Thoracic aorta (tissue), 2 donors: ENCODE results near the gene ZNF140. TPM values are rescaled to one million over a fixed set of nuclear protein-coding genes. Genes with fewer than 3 reads are reported as not detected.

ENCODE experiments used
- ATAC-seq: fragments of 150-250 bp; one replicate; pipeline ENCODE4 v1.8.0; 2017; ENCODE audit warnings: low read depth; ENCODE audit not compliant: insufficient number of reproducible peaks, low FRiP score
- DNase-seq: peaks from one replicate; pipeline ENCODE4 v3.0.0-alpha.2; 2020; ENCODE audit warnings: low spot score
- H3K27ac ChIP-seq, 2 donors: fragments of 200-600 bp; sonication (generic); 1 replicate in 1 of 2; 2 replicates in 1 of 2; pipeline ENCODE4 v1.5.1; 2016; ENCODE audit warnings: mild to moderate bottlenecking in 2 of 2, moderate library complexity in 2 of 2
- H3K27me3 ChIP-seq: fragments of 200-600 bp; sonication (generic); replicated peaks from 2 replicates; pipeline ENCODE4 v1.6.0; 2016; ENCODE audit warnings: mild to moderate bottlenecking; ENCODE audit not compliant: insufficient read depth
- H3K36me3 ChIP-seq: fragments of 200-600 bp; sonication (generic); one replicate; pipeline ENCODE4 v1.5.1; 2016
- H3K4me1 ChIP-seq, 2 donors: fragments of 200-600 bp; sonication (generic); 1 replicate in 1 of 2; 2 replicates in 1 of 2; pipeline versions ENCODE4 v1.5.1 to v1.6.0; 2016; ENCODE audit warnings: low read depth in 2 of 2, mild to moderate bottlenecking in 1 of 2; ENCODE audit not compliant: control insufficient read depth in 1 of 2
- H3K4me3 ChIP-seq: fragments of 200-600 bp; sonication (generic); 2 replicates; pipeline ENCODE4 v1.5.1; 2016; ENCODE audit warnings: mild to moderate bottlenecking
- H3K9me3 ChIP-seq: fragments of 200-600 bp; sonication (generic); 2 replicates; pipeline ENCODE4 v1.5.1; 2016
- CTCF ChIP-seq: fragments of 200-600 bp; sonication (generic); IDR thresholded peaks from one replicate; pipeline ENCODE4 v1.5.1; 2019; ENCODE audit warnings: antibody characterized with exemption
- total RNA-seq, 2 donors: library from RNA; depleted of rRNA; stranded (reverse); fragments of >200 nt; gene quantifications; one replicate each; pipeline versions ENCODE4 v1.1.0 to v1.2.3, GENCODE V29; 2016

ZNF140 gene
- 10 to 100 TPM in 1 of 2 donors, 1 to 10 TPM in 1; 5.0 to 16.2 TPM for total RNA-seq

- DNase-seq (peak; percentile 87), ATAC-seq (peak; percentile 85)
- Histone ChIP-seq H3K27ac (peak within 1 kb of the TSS; percentile 96 to 98), H3K36me3 (peaks cover 27% of the 10 kb centered on the region), H3K9me3 (peaks cover 77% of the 10 kb centered on the region), H3K4me3 (peak within 1 kb of the TSS; percentile 93), H3K27me3 (no peaks in the 10 kb centered on the region), H3K4me1 (no peaks in the 10 kb centered on the region)
- TF ChIP-seq CTCF, result peak; percentile 44
Observed at GRCh38 chr12:133080368-133081158, at the start of gene ZNF140. ZNF140 (plus strand) TSS chr12:133080923; CDS start chr12:133081321, 398 bp downstream.

GRCh38 chr12:133037207-133038005 lies 43.3 kb upstream of the ZNF140 start, which contains the start of gene ZNF84:
ZNF84 (plus strand) TSS chr12:133037509; CDS start chr12:133041468, 3,959 bp downstream.
- H3K4me1 ChIP-seq, result peaks cover 2 to 14% of the 10 kb centered on the region in 2 donors
- no peaks in the 10 kb centered on the region for H3K27me3 ChIP-seq
- H3K9me3 ChIP-seq, result peaks cover 43% of the 10 kb centered on the region
- TF ChIP-seq CTCF, result no peak
- peak within 1 kb of the TSS; percentile 76 to 87 for H3K27ac ChIP-seq
- peak within 1 kb of the TSS; percentile 89 for H3K4me3 ChIP-seq
- peak; percentile 100 for ATAC-seq
- peak; percentile 86 for DNase-seq
- H3K36me3 ChIP-seq, result peaks cover 20% of the 10 kb centered on the region

GRCh38 chr12:133038118-133038709 lies 42.5 kb upstream of the ZNF140 start:
- ATAC-seq, result no peak
- TF ChIP-seq CTCF, result no peak
- H3K9me3 ChIP-seq, result peaks cover 51% of the 10 kb centered on the region
- H3K36me3 ChIP-seq, result peaks cover 28% of the 10 kb centered on the region
- H3K27ac ChIP-seq, result peak overlapping the region; percentile 76 to 87
- no peak for DNase-seq
- peak overlapping the region; percentile 89 for H3K4me3 ChIP-seq
- peaks cover 2 to 14% of the 10 kb centered on the region in 2 donors for H3K4me1 ChIP-seq
- H3K27me3 ChIP-seq, result no peaks in the 10 kb centered on the region

GRCh38 chr12:133046698-133047097 lies 34.0 kb upstream of the ZNF140 start:
- DNase-seq, result no peak
- no peak for ATAC-seq
- Histone ChIP-seq H3K9me3 (peaks cover 98% of the 10 kb centered on the region), H3K27ac (no peak overlapping the region), H3K4me1 (no peaks in the 10 kb centered on the region), H3K36me3 (peaks cover 94% of the 10 kb centered on the region), H3K27me3 (no peaks in the 10 kb centered on the region), H3K4me3 (no peak overlapping the region)
- no peak for TF ChIP-seq CTCF
